ENCODE results near the gene TWNK.
"Not testable (repeated sequence)": the region's sequence is repeated elsewhere in the genome, so short reads cannot be mapped to it uniquely, and the experiment has no call there.

Gene TWNK

DNA sequence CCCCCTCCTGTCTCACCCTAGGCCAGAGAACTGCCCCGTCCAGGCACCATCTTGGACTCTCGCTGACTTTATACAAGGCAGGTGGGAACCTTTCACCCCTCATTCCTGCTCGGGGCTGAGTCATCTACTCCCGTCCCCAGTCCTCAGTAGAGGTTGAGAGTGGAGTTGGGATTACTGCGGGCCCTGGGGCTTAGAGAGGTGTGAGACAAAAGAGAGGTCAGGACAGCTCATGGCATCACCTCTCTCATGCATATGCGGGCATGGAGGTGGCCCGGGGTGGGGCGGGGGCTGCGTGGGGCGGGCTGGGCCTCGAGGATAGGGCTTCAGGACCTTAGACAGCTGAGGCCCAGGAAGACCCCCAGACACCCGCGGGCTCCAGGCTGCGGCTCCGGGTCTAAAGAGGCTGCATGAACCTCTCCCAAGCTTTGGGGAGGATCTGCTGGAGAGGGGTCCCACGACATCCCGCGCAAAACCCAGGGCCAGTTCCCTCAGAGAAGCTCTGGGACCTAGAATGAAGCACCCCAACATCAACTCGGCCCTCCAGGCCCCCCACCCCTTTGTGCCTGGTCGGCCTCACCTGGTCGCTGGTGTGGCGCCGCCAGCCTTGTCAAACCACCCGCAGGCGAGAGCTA is 43.3 kb downstream of the TWNK start:
- DNase-seq (ENCODE audit: low read depth, low spot score), result no peak

GRCh38 chr10:101031128-101031795 is 43.9 kb downstream of the TWNK start, which contains the start of the genes PDZD7 and SFXN3:
TSS of gene PDZD7 (minus strand) at chr10:101031129. CDS start at chr10:101030219, 910 bp downstream.
TSS of gene SFXN3 (plus strand) at chr10:101031234. CDS start at chr10:101034695, 3,461 bp downstream.
- peak; percentile 98 for DNase-seq (ENCODE audit: low read depth, low spot score)

GRCh38 chr10:101031796-101032636 is 44.7 kb downstream of the TWNK start:
- DNase-seq (ENCODE audit: low read depth, low spot score), result peak; percentile 90

DNA sequence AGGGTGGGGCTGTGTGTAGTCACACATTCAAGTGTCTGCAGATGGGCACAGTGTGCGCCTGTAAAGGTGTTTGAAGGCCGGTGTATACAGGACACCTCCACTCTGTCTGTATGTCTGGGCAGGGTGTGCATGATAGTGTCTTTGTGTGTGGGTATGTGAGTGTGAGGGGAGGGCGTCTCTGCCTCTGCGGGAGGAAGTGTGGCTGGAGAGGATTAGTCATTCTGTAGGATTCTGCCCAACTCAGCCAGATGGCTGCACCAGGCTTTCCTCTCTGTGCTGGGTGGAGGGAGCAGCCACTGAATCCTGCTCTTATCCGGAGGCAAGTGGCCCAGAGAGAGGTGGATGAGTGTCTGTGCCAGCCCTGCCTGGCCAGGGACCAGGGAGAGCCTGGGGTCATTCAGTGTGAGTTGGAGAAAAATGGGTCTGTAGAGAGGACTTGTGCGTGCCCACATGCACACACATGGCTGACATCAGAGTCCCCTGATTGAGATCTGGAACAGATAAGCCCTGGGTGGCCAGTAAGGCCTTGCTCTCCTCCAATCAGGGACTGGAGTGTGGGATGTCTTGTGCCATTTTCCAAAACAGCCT is 45.4 kb downstream of the TWNK start:
- DNase-seq (ENCODE audit: low read depth, low spot score), result peak; percentile 94

GRCh38 chr10:101033276-101033675 is 45.9 kb downstream of the TWNK start:
- DNase-seq (ENCODE audit: low read depth, low spot score), result no peak

DNA sequence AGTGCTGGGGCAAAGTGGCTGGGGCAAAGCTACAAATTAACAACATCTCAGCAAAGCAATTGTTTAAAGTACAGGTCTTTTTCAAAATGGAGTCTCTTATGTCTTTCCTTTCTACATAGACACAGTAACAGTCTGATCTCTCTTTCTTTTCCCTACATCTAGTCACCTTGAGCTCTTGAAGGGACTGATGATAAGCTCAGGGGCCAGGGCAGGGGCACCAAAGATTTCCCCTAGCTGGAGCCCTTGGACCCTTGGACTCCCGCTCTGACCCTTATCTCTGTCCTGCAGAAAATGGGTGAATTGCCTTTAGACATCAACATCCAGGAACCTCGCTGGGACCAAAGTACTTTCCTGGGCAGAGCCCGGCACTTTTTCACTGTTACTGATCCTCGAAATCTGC is 47.1 kb downstream of the TWNK start:
- not testable (repeated sequence) for DNase-seq (ENCODE audit: low read depth, low spot score)

GRCh38 chr10:101035314-101035713 is 48.0 kb downstream of the TWNK start:
- DNase-seq (ENCODE audit: low read depth, low spot score), result no peak

DNA sequence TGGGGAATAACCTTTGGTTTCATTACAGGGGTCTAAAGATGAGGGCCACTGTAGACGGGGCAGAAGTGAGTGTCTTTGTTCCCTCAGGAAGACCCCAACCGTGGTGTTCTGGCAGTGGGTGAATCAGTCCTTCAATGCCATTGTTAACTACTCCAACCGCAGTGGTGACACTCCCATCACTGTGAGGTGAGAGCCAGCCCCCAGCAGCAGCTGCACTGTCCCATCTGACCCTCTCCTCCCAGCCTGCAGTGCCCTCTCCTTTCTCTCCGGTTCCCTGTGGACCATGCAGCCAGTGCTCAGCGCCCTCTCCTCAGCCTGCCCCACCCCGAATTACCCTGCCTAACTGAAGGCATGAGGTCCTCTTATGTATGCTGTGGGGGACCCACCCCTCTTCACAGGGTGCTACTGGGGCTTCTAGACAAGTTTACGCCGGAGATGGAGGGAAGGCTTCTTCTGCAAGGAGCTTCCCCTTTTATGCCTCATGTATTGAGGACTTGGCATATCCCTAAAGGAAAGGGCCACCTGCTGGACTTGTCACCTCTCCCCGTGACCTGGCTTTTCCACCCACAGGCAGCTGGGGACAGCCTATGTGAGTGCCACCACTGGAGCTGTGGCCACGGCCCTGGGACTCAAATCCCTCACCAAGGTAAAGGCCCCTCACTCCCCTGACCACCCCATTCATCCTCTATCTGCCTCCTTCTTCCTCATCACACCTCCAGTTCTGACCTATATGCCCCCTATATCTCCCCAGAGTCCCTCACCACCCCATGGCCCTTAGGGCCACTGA is 48.8 kb downstream of the TWNK start:
- no peak for DNase-seq (ENCODE audit: low read depth, low spot score)

- no peak for DNase-seq (ENCODE audit: low read depth, low spot score)
These were observed 49.4 kb downstream of the TWNK start for GRCh38 chr10:101036726-101037125.

DNA sequence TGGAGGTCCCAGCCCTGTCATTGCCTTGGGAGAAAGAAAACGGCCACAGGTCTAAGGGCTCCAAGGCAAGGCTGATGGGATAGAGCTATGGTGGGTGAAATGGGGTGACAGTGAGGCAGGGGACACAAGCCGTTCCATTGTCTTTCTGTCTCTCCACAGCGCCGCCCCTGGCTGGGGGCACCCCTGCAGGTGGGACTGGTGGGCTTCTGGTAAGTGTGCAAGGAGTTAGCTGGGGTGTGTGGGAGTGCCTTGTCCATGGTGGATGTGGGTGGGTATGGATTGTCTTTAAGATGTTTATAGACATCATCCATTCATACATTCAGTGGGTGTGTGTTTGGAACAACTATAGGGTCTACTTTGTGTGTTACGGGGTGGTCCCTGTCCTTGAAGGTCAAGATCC is 51.1 kb downstream of the TWNK start:
- DNase-seq (ENCODE audit: low read depth, low spot score), result no peak

DNA sequence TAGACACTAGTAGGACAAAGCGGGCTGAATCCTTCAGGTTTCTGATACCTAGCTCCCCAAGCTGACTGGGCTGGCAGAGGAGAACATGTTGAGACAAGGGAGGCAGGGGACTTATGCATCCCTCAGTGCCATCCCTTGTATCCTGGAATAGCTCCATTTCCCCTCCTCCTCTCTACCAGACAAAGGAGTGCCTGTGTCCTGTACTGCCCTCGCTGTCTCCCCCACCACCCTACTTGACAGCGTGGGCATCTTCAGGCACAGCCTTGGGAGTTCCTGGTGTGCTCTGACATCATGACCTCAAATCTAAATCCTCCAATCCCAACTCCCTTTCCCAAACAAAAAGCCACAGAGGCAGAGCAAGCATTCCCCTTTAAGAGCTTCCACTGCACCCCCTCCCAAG is 52.7 kb downstream of the TWNK start:
- no peak for DNase-seq (ENCODE audit: low read depth, low spot score)

DNA sequence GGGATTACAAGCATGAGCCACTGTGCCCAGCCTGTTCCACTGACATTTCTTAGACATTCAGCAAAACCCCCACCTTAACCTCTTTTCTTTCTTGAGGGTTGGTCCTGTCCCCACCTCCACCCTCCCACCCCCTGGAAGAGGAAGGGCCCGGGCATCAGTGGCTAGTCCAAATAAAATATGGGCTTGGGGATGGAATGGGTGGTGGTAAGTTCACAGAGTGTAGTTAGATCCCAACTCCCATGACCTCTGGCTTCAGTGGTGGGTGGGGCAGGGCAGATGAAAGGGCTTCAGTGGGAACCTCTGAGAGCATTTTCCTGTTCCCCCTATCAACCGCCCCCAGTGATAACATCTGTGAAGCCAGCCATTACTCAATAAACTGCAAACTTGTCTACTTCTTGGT is 53.5 kb downstream of the TWNK start:
- no peak for DNase-seq (ENCODE audit: low read depth, low spot score)

DNA sequence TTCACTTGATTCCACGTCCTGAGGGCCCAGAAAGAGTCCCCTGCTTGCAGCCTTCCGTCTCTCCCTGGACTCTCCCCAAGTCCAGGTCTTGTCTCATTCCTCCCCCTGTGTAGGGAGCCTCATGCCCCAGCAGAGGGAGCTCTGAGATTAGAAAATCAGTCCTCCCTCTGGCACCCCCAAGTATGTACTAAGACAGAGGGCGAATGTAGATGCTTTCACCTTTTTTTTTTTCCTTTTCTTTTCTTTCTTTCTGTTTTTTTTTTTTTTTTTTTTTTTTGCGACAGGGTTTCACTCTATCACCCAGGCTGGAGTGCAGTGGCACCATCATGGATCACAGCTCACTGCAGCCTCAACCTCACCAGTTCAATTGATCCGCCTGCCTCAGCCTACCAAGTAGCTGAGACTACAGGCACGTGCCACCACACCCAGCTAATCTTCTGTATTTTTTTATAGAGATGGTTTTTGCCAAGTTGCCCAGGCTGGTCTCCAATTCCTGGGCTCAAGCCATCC is 54.0 kb downstream of the TWNK start:
- peak; percentile 91 for DNase-seq (ENCODE audit: low read depth, low spot score)

- no peak for DNase-seq (ENCODE audit: low read depth, low spot score)
These were observed 54.8 kb downstream of the TWNK start for GRCh38 chr10:101042118-101042517.

GRCh38 chr10:101042667-101043362 is 55.5 kb downstream of the TWNK start:
- DNase-seq (ENCODE audit: low read depth, low spot score), result peak; percentile 96

DNA sequence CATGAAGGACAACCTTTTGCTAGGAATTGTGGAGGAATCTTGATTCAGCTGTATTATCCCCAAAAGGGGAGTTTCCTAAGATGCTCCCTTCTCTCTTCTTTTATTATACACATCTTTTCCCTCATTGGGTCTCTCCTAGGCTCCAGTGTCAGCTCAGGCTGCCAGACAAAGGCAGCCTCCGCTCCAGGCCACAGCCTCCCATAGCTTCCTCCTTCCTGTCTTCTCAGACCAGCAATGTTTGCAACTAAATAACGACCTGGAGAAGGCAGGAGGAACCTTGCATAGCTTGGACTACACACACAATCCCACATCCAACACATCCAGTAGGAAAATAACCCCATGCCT is 56.0 kb downstream of the TWNK start:
- DNase-seq (ENCODE audit: low read depth, low spot score), result no peak

All from astrocyte of the hippocampus (primary cell).